H9 (cell line): ENCODE results near the gene HPGD. TPM values are rescaled to one million over a fixed set of nuclear protein-coding genes. Genes with fewer than 3 reads are reported as not detected.

Experiments
- DNase-seq: peaks from one replicate; pipeline ENCODE4 v3.0.0-alpha.2; 2017
- H2AFZ ChIP-seq: one replicate; pipeline ENCODE4 v1.6.1; 2013; ENCODE audit warnings: mild to moderate bottlenecking, low read length, control low read depth, moderate library complexity
- H2AK5ac ChIP-seq: 2 replicates; pipeline ENCODE4 v1.6.1; 2013; ENCODE audit warnings: low read length, control low read depth, mixed read lengths; ENCODE audit not compliant: insufficient read length
- H2BK120ac ChIP-seq: one replicate; pipeline ENCODE4 v1.6.1; 2013; ENCODE audit warnings: low read depth, mild to moderate bottlenecking, low read length, control low read depth, inconsistent platforms; ENCODE audit not compliant: poor library complexity, severe bottlenecking
- H2BK12ac ChIP-seq: 2 replicates; pipeline ENCODE4 v1.6.1; 2013; ENCODE audit warnings: low read length, control low read depth, mixed read lengths, low read depth; ENCODE audit not compliant: insufficient read length
- H2BK15ac ChIP-seq: 2 replicates; pipeline ENCODE4 v1.6.1; 2013; ENCODE audit warnings: low read depth, low read length, control low read depth
- H2BK20ac ChIP-seq: one replicate; pipeline ENCODE4 v1.6.1; 2013; ENCODE audit warnings: low read depth, mild to moderate bottlenecking, low read length, control low read depth, inconsistent platforms; ENCODE audit not compliant: poor library complexity, severe bottlenecking
- H2BK5ac ChIP-seq: 2 replicates; pipeline ENCODE4 v1.6.1; 2013; ENCODE audit warnings: low read length, control low read depth, mixed read lengths; ENCODE audit not compliant: insufficient read length
- H3K14ac ChIP-seq: 2 replicates; pipeline ENCODE4 v1.6.1; 2013; ENCODE audit warnings: low read length, control low read depth; ENCODE audit not compliant: insufficient read depth
- H3K18ac ChIP-seq: 2 replicates; pipeline ENCODE4 v1.6.1; 2013; ENCODE audit warnings: low read depth, mild to moderate bottlenecking, mixed read lengths, low read length, control low read depth; ENCODE audit not compliant: insufficient read length
- H3K23ac ChIP-seq: 2 replicates; pipeline ENCODE4 v1.6.1; 2013; ENCODE audit warnings: low read length, control low read depth, mixed read lengths, low read depth; ENCODE audit not compliant: insufficient read length
- H3K23me2 ChIP-seq: 2 replicates; pipeline ENCODE4 v1.6.1; 2013; ENCODE audit warnings: low read depth, mild to moderate bottlenecking, mixed read lengths, low read length, control low read depth; ENCODE audit not compliant: insufficient read length, poor library complexity, severe bottlenecking
- H3K27ac ChIP-seq: 2 replicates; pipeline ENCODE4 v1.5.1; 2013; ENCODE audit warnings: low read length, control low read depth, mixed read lengths, low read depth; ENCODE audit not compliant: insufficient read length
- H3K27me3 ChIP-seq: 2 replicates; pipeline ENCODE4 v1.6.1; 2013; ENCODE audit warnings: low read length, control low read depth, inconsistent platforms; ENCODE audit not compliant: insufficient read depth
- H3K4ac ChIP-seq: 2 replicates; pipeline ENCODE4 v1.6.1; 2013; ENCODE audit warnings: low read depth, mild to moderate bottlenecking, control low read depth, inconsistent platforms, low read length, moderate library complexity
- H3K4me1 ChIP-seq: 2 replicates; pipeline ENCODE4 v1.6.1; 2013; ENCODE audit warnings: low read length, control low read depth, inconsistent platforms; ENCODE audit not compliant: insufficient read depth
- H3K4me2 ChIP-seq: 2 replicates; pipeline ENCODE4 v1.6.1; 2013; ENCODE audit warnings: low read length, control low read depth, mixed read lengths; ENCODE audit not compliant: insufficient read length, insufficient read depth
- H3K56ac ChIP-seq: 2 replicates; pipeline ENCODE4 v1.6.1; 2013; ENCODE audit warnings: low read depth, mild to moderate bottlenecking, mixed read lengths, low read length, control low read depth; ENCODE audit not compliant: insufficient read length
- H3K79me1 ChIP-seq: 2 replicates; pipeline ENCODE4 v1.6.1; 2013; ENCODE audit warnings: low read depth, mild to moderate bottlenecking, moderate library complexity, low read length, control low read depth, inconsistent platforms; ENCODE audit not compliant: insufficient read depth, poor library complexity, severe bottlenecking
- H3K79me2 ChIP-seq: 2 replicates; pipeline ENCODE4 v1.6.1; 2013; ENCODE audit warnings: low read length, control low read depth, inconsistent platforms; ENCODE audit not compliant: insufficient read depth
- H3K9ac ChIP-seq: 2 replicates; pipeline ENCODE4 v1.6.1; 2013; ENCODE audit warnings: low read length, control low read depth, mixed read lengths; ENCODE audit not compliant: insufficient read length; ENCODE audit errors: extremely low read depth
- H3K9me3 ChIP-seq: one replicate; pipeline ENCODE4 v1.6.1; 2013; ENCODE audit warnings: low read depth, low read length, inconsistent platforms; ENCODE audit not compliant: control insufficient read depth
- H3T11ph ChIP-seq: one replicate; pipeline ENCODE4 v1.6.1; 2013; ENCODE audit warnings: mild to moderate bottlenecking, low read length, control low read depth, inconsistent platforms
- H4K20me1 ChIP-seq: one replicate; pipeline ENCODE4 v1.6.1; 2013; ENCODE audit not compliant: control insufficient read depth, insufficient read length, insufficient read depth
- H4K5ac ChIP-seq: 2 replicates; pipeline ENCODE4 v1.6.1; 2013; ENCODE audit warnings: low read depth, mild to moderate bottlenecking, mixed read lengths, low read length, control low read depth; ENCODE audit not compliant: insufficient read length
- H4K8ac ChIP-seq: replicated peaks from 2 replicates; pipeline ENCODE4 v1.6.1; 2013; ENCODE audit warnings: low read length, control low read depth, mixed read lengths, low read depth; ENCODE audit not compliant: insufficient read length
- H4K91ac ChIP-seq: 2 replicates; pipeline ENCODE4 v1.6.1; 2013; ENCODE audit warnings: low read depth, mild to moderate bottlenecking, moderate library complexity, mixed read lengths, low read length, control low read depth; ENCODE audit not compliant: insufficient read length
- H3K27ac Mint-ChIP-seq, 3 experiments: 2 replicates in 2 of 3; 3 replicates in 1 of 3; pipeline ENCODE4 v1.8.0; 2020 to 2021; ENCODE audit warnings: mixed read lengths in 3 of 3, mild to moderate bottlenecking in 1 of 3, moderate library complexity in 1 of 3
- H3K27me3 Mint-ChIP-seq: 2 replicates; pipeline ENCODE4 v1.8.0; 2021; ENCODE audit warnings: low read depth, mild to moderate bottlenecking, moderate library complexity, mixed read lengths
- H3K36me3 Mint-ChIP-seq, 3 experiments: 2 replicates in 2 of 3; 3 replicates in 1 of 3; pipeline ENCODE4 v1.8.0; 2020 to 2021; ENCODE audit warnings: low read depth in 3 of 3, mixed read lengths in 3 of 3; ENCODE audit not compliant: insufficient read depth in 1 of 3
- H3K4me1 Mint-ChIP-seq, 2 experiments: 2 replicates each; pipeline ENCODE4 v1.8.0; 2020; ENCODE audit warnings: mixed read lengths in 2 of 2
- H3K4me3 Mint-ChIP-seq, 2 experiments: 2 replicates in 1 of 2; 3 replicates in 1 of 2; pipeline ENCODE4 v1.8.0; 2020 to 2021; ENCODE audit warnings: mild to moderate bottlenecking in 2 of 2, mixed read lengths in 2 of 2, moderate library complexity in 1 of 2
- H3K9me3 Mint-ChIP-seq, 2 experiments: 2 replicates in 1 of 2; 3 replicates in 1 of 2; pipeline ENCODE4 v1.8.0; 2020; ENCODE audit warnings: mild to moderate bottlenecking in 2 of 2, mixed read lengths in 2 of 2, moderate library complexity in 1 of 2
- CTCF ChIP-seq: fragments of 200-600 bp; sonication (generic); conservative IDR thresholded peaks from 3 replicates; pipeline ENCODE4 v1.8.0; 2021; ENCODE audit warnings: antibody characterized with exemption, mild to moderate bottlenecking
- WGBS: extraction: QIAGEN DNeasy Blood & Tissue Kit; methylation state at CpG from one replicate; pipeline ENCODE4 v1.1.7; 2013; ENCODE audit warnings: missing lambda C conversion rate, low lambda C conversion rate, mixed read lengths; ENCODE audit not compliant: insufficient read length; ENCODE audit errors: extremely low coverage; 5-methylcytosine and 5-hydroxymethylcytosine counted together
- total RNA-seq: library from RNA; stranded (reverse); gene quantifications from 2 replicates; pipeline ENCODE4 v1.2.1, GENCODE V29; 2021

Gene HPGD
- total RNA-seq, 1 experiment from 2014 or later, result 16.8 TPM

- Histone ChIP-seq H3K27me3 (peaks cover 5% of the 10 kb centered on the region; the same call in 1 of the 2 replicates), H4K8ac (no peak overlapping the region), H3K4me2 (no peak overlapping the region), H2BK5ac (no peak overlapping the region), H3K56ac (no peak overlapping the region), H2BK15ac (no peak overlapping the region), H3K4me1 (no peaks in the 10 kb centered on the region), H2AFZ (no peak overlapping the region), H3K27ac (no peak overlapping the region), H4K20me1 (no peaks in the 10 kb centered on the region), H4K5ac (no peak overlapping the region), H2BK20ac (no peak overlapping the region), H3K14ac (no peak overlapping the region), H3K23me2 (peaks cover 9% of the 10 kb centered on the region), H3K79me1 (no peaks in the 10 kb centered on the region), H2BK12ac (no peak overlapping the region), H3K23ac (no peak overlapping the region), H2BK120ac (no peak overlapping the region), H3K9ac (no peak overlapping the region), H3K4ac (no peak overlapping the region), H3K9me3 (no peaks in the 10 kb centered on the region), H3K79me2 (no peaks in the 10 kb centered on the region), H3T11ph (no peak overlapping the region), H4K91ac (no peak overlapping the region), H3K18ac (no peak overlapping the region), H2AK5ac (no peak overlapping the region)
- Mint-ChIP-seq H3K36me3 (no peaks in the 10 kb centered on the region; a peak in 1 of 7 replicates), H3K9me3 (no peaks in the 10 kb centered on the region), H3K27me3 (peaks cover 13% of the 10 kb centered on the region), H3K4me3 (no peak overlapping the region), H3K27ac (no peak overlapping the region), H3K4me1 (peaks cover 7% of the 10 kb centered on the region in 2 experiments)
- no CpG with 5 or more reads among the region's 1 CpG for WGBS
- no peak for TF ChIP-seq CTCF
- no peak for DNase-seq
Observed at GRCh38 chr4:174517502-174518445, 4.5 kb downstream of the HPGD start.
